ENCODE data around the gene MDM2. TPM values are rescaled to one million over a fixed set of nuclear protein-coding genes. Genes with fewer than 3 reads are reported as not detected.

MDM2 gene
- total RNA-seq, 4 donors from 2014 or later, result 64.0 to 124 (median 85.0) TPM

DNA sequence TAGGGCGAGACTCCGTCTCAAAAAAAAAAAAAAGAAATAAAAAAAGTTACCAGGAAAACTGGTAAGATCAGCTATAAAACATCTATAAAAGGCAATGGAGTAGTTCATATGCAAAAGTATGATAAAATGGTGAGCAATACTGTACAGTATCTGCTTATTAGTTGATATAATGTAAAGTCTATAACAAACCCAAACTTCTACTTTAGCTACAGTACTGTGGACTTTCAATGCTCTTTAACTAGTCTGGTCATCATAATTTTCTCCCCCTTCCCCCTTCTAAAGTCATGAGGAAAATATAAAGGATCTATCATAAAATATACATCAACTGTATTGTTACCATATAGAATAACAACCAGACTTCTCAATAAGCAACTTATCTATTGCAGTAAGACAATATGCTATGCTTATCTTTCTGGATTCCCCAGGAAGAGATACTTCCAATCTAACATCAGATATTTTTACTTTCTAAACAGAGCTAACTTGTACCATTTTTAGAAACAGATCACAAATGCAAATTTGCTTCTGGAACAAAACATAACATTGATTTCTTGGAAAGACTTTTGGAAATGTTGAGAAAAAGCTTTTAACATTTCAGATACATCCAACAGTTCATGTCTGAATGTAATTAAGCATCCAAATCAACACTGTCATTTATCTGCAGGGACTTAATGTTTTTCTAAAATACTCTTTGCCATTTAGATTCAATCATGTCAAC, 43.8 kb downstream of the MDM2 start:
- H3K36me3 ChIP-seq, result no peaks in the 10 kb centered on the region
- intact Hi-C loops (cut with DNase I; ENCODE audit: low total_unique reads), result no loop called here
- no peaks in the 10 kb centered on the region for H3K9me3 ChIP-seq
- no peaks in the 10 kb centered on the region for H3K4me1 ChIP-seq
- no peak overlapping the region for H3K4me3 ChIP-seq
- DNase-seq, result no peak
- TF ChIP-seq, protein P1, sequence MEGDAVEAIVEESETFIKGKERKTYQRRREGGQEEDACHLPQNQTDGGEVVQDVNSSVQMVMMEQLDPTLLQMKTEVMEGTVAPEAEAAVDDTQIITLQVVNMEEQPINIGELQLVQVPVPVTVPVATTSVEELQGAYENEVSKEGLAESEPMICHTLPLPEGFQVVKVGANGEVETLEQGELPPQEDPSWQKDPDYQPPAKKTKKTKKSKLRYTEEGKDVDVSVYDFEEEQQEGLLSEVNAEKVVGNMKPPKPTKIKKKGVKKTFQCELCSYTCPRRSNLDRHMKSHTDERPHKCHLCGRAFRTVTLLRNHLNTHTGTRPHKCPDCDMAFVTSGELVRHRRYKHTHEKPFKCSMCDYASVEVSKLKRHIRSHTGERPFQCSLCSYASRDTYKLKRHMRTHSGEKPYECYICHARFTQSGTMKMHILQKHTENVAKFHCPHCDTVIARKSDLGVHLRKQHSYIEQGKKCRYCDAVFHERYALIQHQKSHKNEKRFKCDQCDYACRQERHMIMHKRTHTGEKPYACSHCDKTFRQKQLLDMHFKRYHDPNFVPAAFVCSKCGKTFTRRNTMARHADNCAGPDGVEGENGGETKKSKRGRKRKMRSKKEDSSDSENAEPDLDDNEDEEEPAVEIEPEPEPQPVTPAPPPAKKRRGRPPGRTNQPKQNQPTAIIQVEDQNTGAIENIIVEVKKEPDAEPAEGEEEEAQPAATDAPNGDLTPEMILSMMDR (IDR thresholded peaks at IDR 0.05), result no peak
- no peak for TF ChIP-seq POLR2A (IDR thresholded peaks at IDR 0.05)
- no peaks in the 10 kb centered on the region for H3K27me3 ChIP-seq
- H3K27ac ChIP-seq, result no peak overlapping the region

DNA sequence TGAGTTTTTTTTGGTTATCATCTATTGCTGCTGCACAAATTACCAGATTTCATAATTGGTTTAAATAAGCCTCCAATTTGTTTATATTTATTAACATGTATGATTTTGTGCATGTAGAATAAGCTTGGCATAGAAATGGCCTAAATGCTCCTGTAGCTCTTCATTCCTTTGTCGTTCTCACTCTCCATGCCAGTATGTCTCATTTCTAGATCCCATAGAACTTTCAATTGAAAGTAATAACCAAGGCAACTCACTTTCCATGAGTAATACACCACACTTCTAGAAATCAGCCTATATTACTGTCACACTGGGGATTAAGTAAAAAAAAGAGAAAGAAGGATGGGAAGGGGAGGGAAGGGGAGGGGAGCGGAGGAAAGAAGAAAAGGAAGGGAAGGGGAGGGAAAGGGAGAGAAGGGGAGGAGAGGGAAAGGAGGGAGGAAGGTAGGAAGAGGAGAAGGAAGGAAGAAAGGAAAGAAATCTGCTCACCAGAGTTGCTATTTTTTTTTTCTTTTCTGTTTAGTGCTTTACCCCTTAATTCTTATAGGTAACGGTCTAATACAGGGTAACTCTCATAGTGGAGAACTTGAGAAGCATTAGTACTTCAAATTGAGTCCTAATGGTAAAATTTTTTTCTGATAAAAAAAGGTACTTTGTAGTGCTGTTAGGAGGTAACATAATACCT, 45.6 kb downstream of the MDM2 start:
- DNase-seq, result no peak
- no peaks in the 10 kb centered on the region for H3K4me1 ChIP-seq
- H3K4me3 ChIP-seq, result no peak overlapping the region
- no peak overlapping the region for H3K27ac ChIP-seq
- no peak for TF ChIP-seq POLR2A (IDR thresholded peaks at IDR 0.05)
- TF ChIP-seq, protein P1 (IDR thresholded peaks at IDR 0.05), result no peak
- intact Hi-C loops (cut with DNase I; ENCODE audit: low total_unique reads), result no loop called here
- no peaks in the 10 kb centered on the region for H3K36me3 ChIP-seq
- no peaks in the 10 kb centered on the region for H3K9me3 ChIP-seq
- H3K27me3 ChIP-seq, result no peaks in the 10 kb centered on the region

DNA sequence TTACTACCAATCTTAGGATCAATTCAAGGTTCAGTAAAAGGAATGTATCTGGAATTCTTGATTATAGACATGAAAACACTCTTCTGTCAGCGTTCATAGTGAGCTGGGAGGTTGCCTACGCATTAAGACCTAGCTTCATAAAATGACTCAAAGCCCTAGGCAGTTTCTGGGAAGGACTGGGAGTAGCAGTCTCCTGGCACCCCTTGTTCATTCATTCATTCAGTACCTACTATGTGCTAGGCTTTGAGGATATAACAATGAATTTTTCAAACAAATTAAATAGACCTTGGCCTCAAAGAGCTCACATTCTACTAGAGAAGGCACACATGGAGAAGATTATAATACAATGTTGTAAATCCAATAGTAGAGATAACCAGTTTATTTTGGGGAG, 46.1 kb downstream of the MDM2 start:
- intact Hi-C loops (cut with DNase I; ENCODE audit: low total_unique reads), result no loop called here
- no peaks in the 10 kb centered on the region for H3K27me3 ChIP-seq
- TF ChIP-seq POLR2A (IDR thresholded peaks at IDR 0.05), result no peak
- TF ChIP-seq, protein P1 (IDR thresholded peaks at IDR 0.05), result no peak

DNA sequence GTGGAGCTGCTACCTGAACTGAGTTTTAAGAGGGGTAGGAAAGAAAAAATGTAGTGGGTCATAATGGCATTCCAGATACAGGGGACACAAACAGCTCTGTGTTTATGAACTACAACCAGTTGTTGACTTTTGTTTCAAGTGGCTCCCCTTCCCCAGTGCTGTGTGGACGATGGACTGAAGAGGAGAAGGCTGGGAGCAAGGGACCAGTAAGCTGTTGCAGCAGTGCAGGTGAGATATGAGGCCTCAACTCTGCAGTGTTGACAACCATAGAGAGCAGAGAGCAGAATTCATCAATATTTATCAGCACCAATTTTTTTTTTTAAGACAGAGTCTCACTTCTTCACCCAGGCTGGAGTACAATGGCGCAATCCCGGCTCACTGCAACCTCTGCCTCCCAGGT, 46.6 kb downstream of the MDM2 start:
- Histone ChIP-seq H3K4me3 (no peak overlapping the region), H3K9me3 (no peaks in the 10 kb centered on the region), H3K27me3 (no peaks in the 10 kb centered on the region), H3K36me3 (no peaks in the 10 kb centered on the region), H3K27ac (no peak overlapping the region), H3K4me1 (no peaks in the 10 kb centered on the region)
- DNase-seq, result no peak
- intact Hi-C loops (cut with DNase I; ENCODE audit: low total_unique reads), result no loop called here
- TF ChIP-seq, protein P1 (IDR thresholded peaks at IDR 0.05), result no peak
- no peak for TF ChIP-seq POLR2A (IDR thresholded peaks at IDR 0.05)

More for the DNA sequence above, 46.1 kb downstream of the MDM2 start:
- Histone ChIP-seq H3K27ac (no peak overlapping the region), H3K4me3 (no peak overlapping the region), H3K9me3 (no peaks in the 10 kb centered on the region), H3K36me3 (no peaks in the 10 kb centered on the region), H3K4me1 (no peaks in the 10 kb centered on the region)
- DNase-seq, result no peak

DNA sequence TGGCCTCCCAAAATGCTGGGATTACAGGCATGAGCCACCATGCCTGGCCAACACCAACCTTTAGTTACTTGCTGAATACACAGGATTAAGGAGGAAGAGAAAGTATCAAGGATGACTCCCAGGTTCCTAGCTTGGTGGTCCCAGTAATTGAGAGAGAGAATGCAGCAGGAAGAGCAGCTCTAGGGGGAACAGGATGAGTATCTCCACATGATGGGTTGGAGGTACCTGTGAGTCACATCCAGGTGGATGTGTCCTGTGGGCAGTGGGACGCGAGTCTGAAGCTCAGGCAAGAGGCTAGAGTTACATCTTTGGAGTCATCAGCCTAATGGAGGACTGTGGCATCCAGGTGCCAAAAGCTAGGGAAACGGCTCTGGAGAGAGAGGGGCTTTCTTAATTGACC, 47.1 kb downstream of the MDM2 start:
- Histone ChIP-seq H3K4me1 (no peaks in the 10 kb centered on the region), H3K27ac (no peak overlapping the region), H3K9me3 (no peaks in the 10 kb centered on the region), H3K27me3 (no peaks in the 10 kb centered on the region), H3K4me3 (no peak overlapping the region), H3K36me3 (no peaks in the 10 kb centered on the region)
- intact Hi-C loops (cut with DNase I; ENCODE audit: low total_unique reads), result no loop called here
- TF ChIP-seq, protein P1 (IDR thresholded peaks at IDR 0.05), result no peak
- no peak for TF ChIP-seq POLR2A (IDR thresholded peaks at IDR 0.05)
- DNase-seq, result no peak

Measured in uterus (tissue), 4 donors.